HG03103 (cell line): ENCODE results near the gene PZP.

ENCODE experiments used
- ATAC-seq: cut with Tn5 transposase; IDR thresholded peaks from one replicate; pipeline ENCODE4 v1.9.1; 2021; ENCODE audit warnings: low read depth; ENCODE audit not compliant: unreplicated experiment

PZP gene

DNA sequence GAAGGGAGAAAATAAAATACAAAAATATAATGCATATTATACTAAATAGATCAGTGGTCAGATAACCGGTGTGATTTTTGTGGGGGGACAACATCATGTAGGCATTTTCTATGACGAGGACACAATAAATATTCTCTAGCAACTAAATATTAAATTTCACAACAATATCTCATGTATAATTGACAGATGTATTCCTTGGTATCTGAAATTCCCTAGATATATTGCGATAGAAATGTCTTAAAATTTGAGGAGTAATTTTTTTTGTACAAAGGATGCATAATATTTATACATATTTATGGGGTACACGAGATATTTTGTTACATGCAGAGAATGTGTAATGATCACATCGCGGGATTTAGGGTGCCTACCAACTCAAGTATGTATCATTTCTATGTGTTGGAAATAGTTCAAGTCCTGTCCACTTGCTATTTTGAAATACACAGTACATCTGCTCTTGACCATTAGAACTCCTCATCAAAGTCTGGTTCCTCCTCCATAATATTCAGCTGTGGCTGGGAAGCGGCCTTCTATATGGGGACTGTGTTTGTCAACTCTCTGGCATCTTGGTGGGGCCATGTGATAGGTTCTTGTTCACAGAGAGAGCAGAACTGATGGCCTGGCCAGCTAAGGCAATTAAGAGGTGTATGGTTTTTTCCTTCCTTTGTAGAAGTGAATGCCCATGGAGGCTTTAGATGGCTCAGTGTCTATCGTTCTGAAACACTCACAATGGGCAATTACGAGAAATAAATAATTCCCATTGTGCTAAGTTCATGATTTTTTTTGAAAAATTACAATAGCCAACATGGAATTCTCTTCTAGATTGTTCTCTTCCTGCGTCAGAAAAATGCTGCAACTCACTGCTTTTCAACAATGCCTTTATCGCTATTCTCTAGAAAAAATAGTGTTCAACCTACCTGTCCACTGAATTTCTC, 101.3 kb downstream of the PZP start:
- ATAC-seq: no peak

DNA sequence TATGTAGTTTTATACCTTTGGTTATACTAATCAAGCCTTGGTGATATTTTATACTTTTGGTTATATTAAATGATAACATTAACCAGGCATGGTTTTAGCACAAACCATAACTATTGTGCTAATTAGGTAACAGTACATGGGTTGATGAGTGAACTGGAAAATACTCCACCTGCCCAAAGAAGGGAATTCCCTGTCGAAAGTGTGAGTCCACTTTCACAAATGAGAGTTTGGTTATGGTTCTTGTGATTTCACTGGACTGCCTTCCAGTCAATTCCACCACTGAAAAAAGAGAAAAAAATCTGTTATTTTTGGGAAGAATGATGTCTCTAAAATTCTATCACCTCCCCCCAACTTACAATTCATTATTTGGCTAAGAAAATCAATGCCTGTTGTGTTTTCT, 102.1 kb downstream of the PZP start:
- no peak for ATAC-seq

DNA sequence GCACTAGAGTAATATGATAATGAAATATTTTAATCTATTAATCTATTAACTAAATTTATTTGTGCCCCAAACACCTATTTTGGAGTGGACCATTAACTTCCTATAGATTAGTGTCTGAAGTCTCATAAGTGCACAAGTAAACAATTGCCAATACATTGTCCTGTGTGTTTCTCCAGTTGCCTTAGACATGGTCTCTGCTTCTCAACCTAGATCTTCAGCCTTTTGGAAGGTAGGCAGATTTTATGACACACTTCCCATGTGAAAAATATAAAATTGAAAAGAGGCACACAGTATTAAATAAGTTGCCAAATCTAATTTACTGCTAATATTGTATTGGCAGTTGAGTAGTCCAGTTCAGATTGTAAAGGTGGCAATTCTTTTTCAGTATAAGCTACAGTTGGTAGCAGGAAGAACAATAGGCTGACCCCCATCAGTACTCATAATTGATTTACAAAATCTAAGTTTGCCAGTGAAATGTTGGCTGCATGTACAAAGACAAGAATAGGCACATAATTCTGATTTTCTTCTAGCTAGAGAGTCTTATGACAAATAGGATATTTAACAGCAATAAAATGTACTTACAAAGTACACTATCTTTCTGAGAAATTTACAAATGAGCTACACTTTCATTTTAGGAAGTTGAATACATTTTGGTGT, 103.3 kb downstream of the PZP start:
- ATAC-seq: no peak

DNA sequence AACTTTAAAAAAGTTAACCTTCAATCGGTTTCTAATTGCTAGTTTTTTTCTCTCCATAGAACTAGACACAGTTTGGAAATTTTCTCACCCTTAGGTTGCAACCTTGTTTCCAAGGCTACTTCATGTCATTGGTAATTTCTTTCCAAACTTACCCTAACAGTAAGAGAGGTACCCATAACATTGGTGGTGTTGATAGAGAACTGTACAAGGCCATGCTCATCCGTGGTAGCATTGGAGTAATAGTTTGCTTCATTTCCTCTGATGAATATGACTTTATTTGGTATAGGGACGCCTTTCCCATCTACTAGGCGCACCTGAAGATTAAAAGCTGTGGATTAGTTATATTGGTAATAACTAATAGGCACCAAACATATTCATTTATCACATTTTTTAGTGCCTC, 104.1 kb downstream of the PZP start:
- no peak for ATAC-seq

DNA sequence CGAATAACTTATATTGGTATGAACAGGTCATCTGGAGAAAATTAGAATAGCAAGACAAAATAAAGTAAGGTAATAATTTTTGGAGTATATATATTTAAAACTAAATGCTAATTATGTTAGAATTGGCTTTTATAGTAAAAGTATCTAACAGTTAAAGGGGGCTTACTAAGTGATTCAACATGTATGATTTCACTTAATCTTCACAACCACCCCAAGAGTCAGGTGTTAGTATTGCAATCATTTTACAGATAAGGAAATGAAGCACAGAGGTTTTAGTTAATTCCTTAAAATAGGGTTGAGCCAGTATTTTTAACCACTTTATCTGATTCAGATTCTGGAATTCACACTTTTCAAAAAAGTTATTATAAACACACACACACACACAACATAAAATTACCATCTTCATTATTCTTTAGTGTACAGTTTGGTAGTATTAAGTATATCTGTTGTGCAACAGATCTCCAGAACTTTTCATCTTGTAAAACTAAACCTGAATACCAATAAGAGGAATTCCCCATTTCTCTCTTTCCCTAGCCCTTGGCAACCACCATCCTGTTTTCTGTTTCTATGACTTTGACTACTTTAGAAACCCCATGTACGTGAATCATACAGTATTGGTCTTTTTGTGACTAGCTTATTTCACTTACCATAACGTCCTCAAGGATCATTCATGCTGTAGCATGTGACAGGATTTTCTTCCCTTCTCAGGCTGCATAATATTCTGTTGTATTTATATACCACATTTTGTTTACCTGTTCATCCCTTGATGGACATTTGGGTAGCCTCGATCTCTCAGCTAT, 104.9 kb downstream of the PZP start:
- ATAC-seq: no peak

DNA sequence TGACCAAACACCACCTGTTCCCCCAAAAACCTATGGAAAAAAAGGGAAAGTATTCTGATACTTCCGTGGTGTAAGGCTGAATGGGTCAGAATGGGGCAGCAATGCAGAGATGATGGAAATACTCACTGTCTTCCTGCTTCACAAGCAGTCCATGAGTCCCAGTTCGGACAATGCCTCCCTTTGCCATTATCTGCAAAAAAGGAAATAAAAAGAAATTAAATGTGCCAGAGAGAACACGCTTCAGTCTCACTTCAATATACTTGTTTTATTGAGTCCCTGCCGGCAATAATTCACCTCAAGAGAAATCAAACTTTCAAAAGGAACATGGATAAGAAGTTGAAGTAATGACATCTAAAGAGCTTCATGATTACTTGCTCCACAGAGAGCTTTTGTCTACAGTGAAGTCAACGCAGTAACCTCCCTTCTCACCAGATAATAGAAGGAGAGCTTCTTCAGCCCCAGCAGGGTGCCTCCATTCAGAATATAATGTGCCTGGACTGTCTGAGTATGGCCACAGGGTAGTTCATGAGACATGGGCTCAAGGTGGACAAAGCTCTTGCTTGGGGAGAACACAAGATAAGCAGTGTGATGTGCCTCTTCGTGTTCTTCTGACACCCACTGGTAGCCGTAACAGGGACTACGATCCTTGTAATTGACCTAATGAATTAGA, 107.0 kb downstream of the PZP start:
- no peak for ATAC-seq

DNA sequence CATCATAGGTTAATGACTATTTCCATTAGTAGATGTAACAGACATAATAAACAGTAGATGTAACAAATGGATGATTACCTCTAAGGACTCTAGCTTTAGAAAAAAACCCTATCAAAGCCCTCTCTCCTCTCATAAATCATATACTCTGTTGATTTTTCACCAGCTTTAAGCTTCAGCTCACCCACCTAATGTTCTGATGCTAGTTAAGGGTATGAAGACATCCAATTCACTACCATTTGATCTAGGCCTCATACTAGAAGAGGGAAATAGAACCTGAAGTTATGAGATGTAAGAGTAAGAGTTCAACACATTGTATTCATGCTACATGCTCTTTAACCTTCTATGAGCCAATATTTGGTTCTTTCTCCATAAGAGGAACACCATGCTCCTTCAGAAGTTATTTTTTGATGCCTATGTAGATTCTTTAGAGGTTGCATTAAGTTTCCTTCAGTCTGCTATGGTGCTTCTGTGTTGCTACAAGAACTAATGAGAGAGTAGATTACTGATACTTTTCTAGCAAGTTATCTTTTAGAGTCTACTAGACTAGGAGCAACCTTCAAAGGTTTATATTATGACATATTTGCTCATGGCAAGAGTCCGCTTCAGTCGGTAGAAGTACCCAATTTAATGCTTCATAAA, 108.5 kb downstream of the PZP start:
- ATAC-seq: no peak
